Erythroblast (primary cell): ENCODE measurements around the gene REG1B.

Experiments
- GATA1 ChIP-seq: IDR thresholded peaks from 2 replicates; pipeline ENCODE4 v1.6.1; 2011; ENCODE audit warnings: low read depth, mild to moderate bottlenecking, control low read depth, low read length, moderate library complexity
- POLR2A ChIP-seq: IDR thresholded peaks from 2 replicates; pipeline ENCODE4 v1.6.1; 2011; ENCODE audit warnings: mild to moderate bottlenecking, low read length

DNA sequence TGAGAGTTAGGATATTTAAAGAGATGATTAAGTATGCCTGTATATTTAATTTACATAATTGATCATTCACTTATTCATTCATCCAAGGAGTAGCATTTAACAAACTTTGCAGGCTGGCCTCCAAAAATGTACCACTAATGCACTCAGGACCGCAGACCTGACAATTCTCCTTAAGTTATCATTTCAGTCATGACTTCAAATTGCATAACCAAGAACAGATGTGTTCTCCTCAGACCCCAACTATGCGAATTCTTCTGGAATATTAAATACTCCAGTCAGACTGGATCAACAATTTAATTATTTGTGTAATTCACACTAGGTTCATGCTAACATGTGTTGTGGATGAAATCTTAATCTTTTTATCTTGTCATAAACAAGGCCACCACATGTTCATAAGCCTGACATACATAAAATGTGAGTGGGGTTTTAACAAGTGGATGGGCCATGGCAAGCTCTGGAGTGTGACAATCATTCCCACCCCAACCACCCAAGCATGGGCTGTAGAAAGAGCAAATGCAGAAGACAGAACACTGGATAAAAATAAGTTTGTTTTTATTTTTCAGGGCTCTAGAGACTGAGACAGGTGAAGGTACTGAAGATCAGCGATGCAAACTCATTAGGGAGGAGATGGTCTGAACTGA, 3.2 kb downstream of the REG1B start:
- TF ChIP-seq POLR2A (no peak), GATA1 (no peak)
